GM18508 (cell line): Measurements from ENCODE around the gene RSF1.
"Not testable (repeated sequence)": the region's sequence is repeated elsewhere in the genome, so short reads cannot be mapped to it uniquely, and the experiment has no call there.

Experiments
- ATAC-seq: cut with Tn5 transposase; IDR thresholded peaks from one replicate; pipeline ENCODE4 v1.9.1; 2021; ENCODE audit warnings: moderate number of reproducible peaks; ENCODE audit not compliant: insufficient read depth, unreplicated experiment

Gene RSF1

DNA sequence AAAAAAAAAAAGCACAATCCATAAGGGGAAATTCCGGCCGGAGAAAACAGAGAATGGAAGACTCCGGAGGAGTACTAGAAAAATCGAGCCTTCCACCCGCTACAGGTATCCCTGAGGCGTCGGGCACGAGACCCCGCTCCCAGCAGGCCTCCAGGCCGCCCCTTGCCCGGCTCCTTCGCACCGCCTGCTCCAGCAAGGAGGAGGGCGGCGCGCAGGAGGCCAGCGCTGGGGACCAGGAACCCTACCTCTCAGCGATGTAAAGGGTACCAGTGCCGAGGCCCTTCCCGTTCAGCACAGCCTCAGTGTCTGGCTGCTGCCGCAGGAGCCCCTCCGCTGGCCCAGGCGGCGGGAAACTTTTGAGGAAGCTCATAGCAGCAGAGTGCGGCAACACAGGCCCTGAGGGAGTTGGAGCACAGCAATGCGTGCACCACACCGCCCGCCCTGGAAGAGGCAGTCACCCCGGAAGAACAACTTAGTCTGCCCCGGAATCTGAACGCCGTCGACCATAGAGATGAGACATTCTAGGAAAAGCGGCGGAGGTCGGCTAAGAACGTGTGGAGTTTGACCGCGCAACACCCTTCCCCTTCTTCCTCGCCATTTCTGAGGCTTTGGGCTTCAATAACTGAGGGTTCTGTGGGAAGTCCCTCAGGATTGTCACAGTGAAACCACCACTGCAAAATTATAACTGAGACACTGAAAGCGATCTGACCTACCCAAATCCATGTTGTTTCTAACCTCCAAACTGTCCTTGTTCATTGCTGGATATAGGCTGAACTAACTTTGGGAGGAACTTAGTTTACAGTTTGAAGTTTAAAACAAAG is 183.0 kb downstream of the RSF1 start, which contains the start of gene CLNS1A:
CLNS1A (minus strand) TSS at position 450 of the 821 bp plus-strand sequence; CDS start at position 370, 80 bp downstream.
- peak; percentile 81 for ATAC-seq

- no peak for ATAC-seq
Observed at GRCh38 chr11:77636731-77637344, 183.7 kb downstream of the RSF1 start.

DNA sequence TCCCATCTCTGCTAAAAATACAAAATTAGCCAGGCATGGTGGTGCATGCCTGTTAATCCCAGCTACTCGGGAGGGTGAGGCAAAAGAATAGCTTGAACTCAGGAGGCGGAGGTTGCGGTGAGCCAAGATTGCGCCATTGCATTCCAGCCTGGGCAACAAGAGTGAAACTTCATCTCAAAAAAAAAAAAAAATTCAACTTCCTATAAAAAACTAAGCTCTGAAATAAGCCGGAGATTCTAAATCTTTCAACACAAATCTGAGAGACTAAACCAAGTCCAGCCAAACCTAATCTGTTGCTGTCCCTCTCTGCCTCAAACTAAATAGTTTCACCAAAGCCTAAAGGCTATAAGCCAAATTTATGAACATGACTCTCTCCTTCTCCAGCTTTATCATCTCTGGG is 186.6 kb downstream of the RSF1 start:
- ATAC-seq = not testable (repeated sequence)

GRCh38 chr11:77630157-77630710 is 190.3 kb downstream of the RSF1 start:
- no peak for ATAC-seq

GRCh38 chr11:77619576-77620198 is 200.8 kb downstream of the RSF1 start:
- ATAC-seq = no peak

DNA sequence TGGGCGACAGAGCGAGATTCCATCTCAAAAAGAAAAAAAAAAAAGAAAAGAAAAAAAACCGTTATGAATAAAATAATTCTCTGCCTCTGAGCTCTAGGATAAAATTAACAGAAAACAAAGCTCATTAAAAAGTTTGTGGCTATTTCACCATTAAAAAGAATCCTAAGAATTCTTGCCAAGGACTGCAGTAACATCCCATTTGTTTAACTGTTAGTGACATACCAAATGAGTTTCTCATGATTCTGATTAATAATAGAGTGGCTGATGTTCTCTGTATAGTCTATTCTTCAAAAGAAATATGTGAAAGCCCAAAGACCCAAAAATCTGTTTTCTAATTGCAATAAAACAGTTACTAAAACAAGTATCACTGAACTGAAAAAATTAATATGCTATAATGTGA is 202.6 kb downstream of the RSF1 start:
- no peak for ATAC-seq

DNA sequence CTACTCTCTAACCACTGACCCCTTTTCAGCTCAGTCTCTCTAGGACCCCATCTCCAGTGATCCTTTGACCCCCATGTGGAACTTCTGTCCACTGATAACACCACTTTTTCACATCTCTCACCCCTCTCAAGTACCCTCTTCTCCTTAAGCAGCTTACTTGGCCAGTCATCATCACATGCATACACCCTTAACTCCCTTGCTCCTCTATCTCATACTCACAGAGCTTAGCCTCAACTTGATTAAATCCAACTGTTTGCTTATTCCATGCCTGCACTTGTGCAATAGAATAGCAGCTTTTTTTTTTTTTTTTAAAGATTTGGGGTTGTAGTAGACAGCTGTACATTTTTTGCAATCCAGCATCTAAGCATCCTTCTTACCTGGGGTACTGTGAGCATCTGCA is 208.6 kb downstream of the RSF1 start:
- no peak for ATAC-seq
